Stimulated activated CD8-positive, alpha-beta memory T cell treated with anti-CD3 and anti-CD28 coated beads, Interleukin-7, amount 100 ng/mL, for 24 hours (primary cell): ENCODE results near the gene NOL3.
A peak's percentile ranks its signal among the peaks of the same experiment; 100 is the strongest.

Source experiments
- DNase-seq: peaks from one replicate; pipeline ENCODE4 v3.0.0-alpha.2; 2020; ENCODE audit warnings: low read depth

The NOL3 gene

GRCh38 chr16:67170949-67171649 is 761 bp downstream of the NOL3 start:
- DNase-seq, result no peak

GRCh38 chr16:67173323-67173722 is 3.0 kb downstream of the NOL3 start:
- no peak for DNase-seq

- no peak for DNase-seq
Measured at GRCh38 chr16:67173808-67174705, 3.7 kb downstream of the NOL3 start.

GRCh38 chr16:67174706-67175231 is 4.4 kb downstream of the NOL3 start:
- DNase-seq, result no peak

- no peak for DNase-seq
Measured at GRCh38 chr16:67176662-67177061, 6.3 kb downstream of the NOL3 start.

- DNase-seq, result no peak
Measured at GRCh38 chr16:67177743-67178699, 7.7 kb downstream of the NOL3 start.

GRCh38 chr16:67179421-67180080 is 9.2 kb downstream of the NOL3 start:
- DNase-seq, result no peak

GRCh38 chr16:67180166-67180565 is 9.8 kb downstream of the NOL3 start:
- DNase-seq, result no peak

GRCh38 chr16:67181346-67181745 is 11.0 kb downstream of the NOL3 start:
- no peak for DNase-seq

- DNase-seq, result no peak
Measured at GRCh38 chr16:67182288-67182687, 11.9 kb downstream of the NOL3 start.

- DNase-seq, result no peak
Measured at GRCh38 chr16:67183284-67183626, 12.9 kb downstream of the NOL3 start.

- DNase-seq, result peak; percentile 81
Measured at GRCh38 chr16:67183627-67184452, 13.5 kb downstream of the NOL3 start, which contains the start of gene MATCAP1. TSS of gene MATCAP1 (minus strand) at chr16:67183963. CDS start at chr16:67180610, 3,353 bp downstream.

GRCh38 chr16:67184453-67184994 is 14.2 kb downstream of the NOL3 start:
- DNase-seq, result no peak

- peak; percentile 82 for DNase-seq
Measured at GRCh38 chr16:67184995-67185650, 14.8 kb downstream of the NOL3 start.

- no peak for DNase-seq
Measured at GRCh38 chr16:67185651-67186134, 15.4 kb downstream of the NOL3 start.

- DNase-seq, result no peak
Measured at GRCh38 chr16:67186550-67186950, 16.2 kb downstream of the NOL3 start.

GRCh38 chr16:67187175-67187890 is 17.0 kb downstream of the NOL3 start:
- no peak for DNase-seq

- DNase-seq, result no peak
Measured at GRCh38 chr16:67188323-67188722, 18.0 kb downstream of the NOL3 start.

GRCh38 chr16:67188798-67189197 is 18.5 kb downstream of the NOL3 start:
- DNase-seq, result no peak
